HepG2 (cell line): ENCODE results near the gene CCDC154. TPM values are rescaled to one million over a fixed set of nuclear protein-coding genes. Genes with fewer than 3 reads are reported as not detected.

ENCODE experiments used
- ADNP ChIP-seq: sonication (generic); formaldehyde crosslinking; IDR thresholded peaks from 2 replicates; pipeline ENCODE4 v1.4.0; 2020; ENCODE audit warnings: missing genetic modification reagents
- CCDC6 ChIP-seq: sonication (generic); formaldehyde crosslinking; IDR thresholded peaks from 2 replicates; pipeline ENCODE4 v1.8.1; 2022; ENCODE audit warnings: mild to moderate bottlenecking, missing genetic modification reagents, moderate library complexity
- EHMT2 ChIP-seq: fragments of 200-600 bp; sonication (generic); IDR thresholded peaks from 2 replicates; pipeline ENCODE4 v1.7.0; 2017; ENCODE audit warnings: antibody characterized with exemption, low read depth, low read length, borderline replicate concordance
- FOXA1 ChIP-seq, 2 experiments: fragments of 450-650 bp in 1 of 2; sonication (generic) in 1 of 2; formaldehyde crosslinking in 1 of 2; IDR thresholded peaks; 2 replicates each; pipeline versions ENCODE4 v1.4.0 to v1.6.1; 2016 to 2020; ENCODE audit warnings: missing genetic modification reagents in 1 of 2
- IRF9 ChIP-seq: sonication (generic); formaldehyde crosslinking; IDR thresholded peaks from 2 replicates; pipeline ENCODE4 v1.8.0; 2022; ENCODE audit warnings: missing genetic modification reagents, mild to moderate bottlenecking, borderline replicate concordance
- KAT8 ChIP-seq: IDR thresholded peaks from 2 replicates; pipeline ENCODE4 v1.6.1; 2016; ENCODE audit warnings: missing genetic modification reagents, missing compliant biosample characterization
- PATZ1 ChIP-seq: sonication (generic); formaldehyde crosslinking; IDR thresholded peaks from 2 replicates; pipeline ENCODE4 v1.4.0; 2020; ENCODE audit warnings: missing genetic modification reagents
- RBM22 ChIP-seq: fragments of 200-400 bp; formaldehyde crosslinking; optimal IDR thresholded peaks from 2 replicates; pipeline ENCODE3; 2017; ENCODE audit warnings: mild to moderate bottlenecking, low read length, moderate library complexity
- SIX1 ChIP-seq: sonication (generic); formaldehyde crosslinking; IDR thresholded peaks from 2 replicates; pipeline ENCODE4 v1.4.0; 2020; ENCODE audit warnings: missing genetic modification reagents, borderline replicate concordance
- ZFP91 ChIP-seq: sonication (generic); formaldehyde crosslinking; IDR thresholded peaks from 2 replicates; pipeline ENCODE4 v1.9.0; 2022; ENCODE audit warnings: missing genetic modification reagents, mild to moderate bottlenecking, borderline replicate concordance
- ZFX ChIP-seq: sonication (generic); formaldehyde crosslinking; IDR thresholded peaks from 2 replicates; pipeline ENCODE4 v1.4.0; 2020; ENCODE audit warnings: mild to moderate bottlenecking, low read depth, missing genetic modification reagents, moderate library complexity
- ZNF143 ChIP-seq: sonication (generic); formaldehyde crosslinking; IDR thresholded peaks from 2 replicates; pipeline ENCODE4 v1.4.0; 2020; ENCODE audit warnings: missing genetic modification reagents
- ZNF512 ChIP-seq: sonication (generic); formaldehyde crosslinking; IDR thresholded peaks from 2 replicates; pipeline ENCODE4 v1.4.0; 2020; ENCODE audit warnings: mild to moderate bottlenecking, missing genetic modification reagents
- ZNF546 ChIP-seq: sonication (generic); formaldehyde crosslinking; conservative IDR thresholded peaks from 2 replicates; pipeline ENCODE4 v1.8.1; 2023; ENCODE audit warnings: mild to moderate bottlenecking, missing genetic modification reagents
- ZNF562 ChIP-seq: sonication (generic); formaldehyde crosslinking; IDR thresholded peaks from 2 replicates; pipeline ENCODE4 v1.8.0; 2022; ENCODE audit warnings: missing genetic modification reagents, borderline replicate concordance
- ZNF775 ChIP-seq: sonication (generic); formaldehyde crosslinking; IDR thresholded peaks from 2 replicates; pipeline ENCODE4 v1.4.0; 2020; ENCODE audit warnings: missing genetic modification reagents, mild to moderate bottlenecking, moderate library complexity, borderline replicate concordance
- ZNF83 ChIP-seq: sonication (generic); formaldehyde crosslinking; IDR thresholded peaks from 2 replicates; pipeline ENCODE4 v1.4.0; 2020; ENCODE audit warnings: missing genetic modification reagents, mild to moderate bottlenecking, borderline replicate concordance
- polyA plus RNA-seq, 8 experiments: library from polyadenylated mRNA; depleted of rRNA in 3 of 8; stranded (reverse) in 7 of 8; unstranded in 1 of 8; fragments of >200 nt; fragmentation: Illumina TruSeq in 4 of 8; extraction: Trizol in 4 of 8; gene quantifications; 2 replicates each; pipeline versions ENCODE4 v1.2.1 to v1.2.3, GENCODE V29; 2011 to 2016; ENCODE audit warnings: low read depth in 4 of 8, missing spikeins in 1 of 8, mixed read lengths in 1 of 8; ENCODE audit not compliant: insufficient read depth in 1 of 8
- total RNA-seq, 5 experiments: library from RNA; depleted of rRNA; stranded (reverse); fragments of >200 nt; fragmentation: Illumina TruSeq; extraction: Trizol; gene quantifications; 2 replicates each; pipeline ENCODE4 v1.2.3, GENCODE V29; 2016; ENCODE audit warnings: low read depth in 1 of 5

CCDC154 gene
- total and polyA plus RNA-seq, 2 of the 13 experiments (the other 11 are each of a cell fraction or from before 2014, with no cell fraction given) = 0.92 to 1.5 TPM

DNA sequence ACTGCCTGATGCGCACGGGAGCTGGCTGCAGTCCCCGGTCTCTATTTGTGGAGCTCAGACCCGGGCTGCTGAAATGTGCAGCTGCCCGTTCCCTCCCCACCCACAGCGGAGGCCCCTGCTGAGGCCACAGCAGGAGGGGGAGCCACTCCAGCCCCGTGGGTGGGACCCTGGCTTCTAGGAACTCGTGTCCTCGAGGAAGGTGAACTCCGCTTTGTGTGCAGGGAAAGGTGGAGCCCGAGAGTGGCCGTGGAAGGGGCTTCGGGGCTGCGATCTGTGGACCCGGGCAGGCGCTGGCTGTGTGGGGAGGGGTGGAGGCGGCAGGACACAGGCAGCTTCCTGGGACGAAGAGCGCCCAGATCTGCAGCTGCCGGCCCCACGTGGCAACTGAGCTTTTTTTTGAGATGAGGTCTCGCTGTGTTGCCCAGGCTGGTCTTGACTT is 2.9 kb downstream of the CCDC154 start (continued):
- TF ChIP-seq FOXA1 (IDR thresholded peaks at IDR 0.05) (no peak), FOXA1 (CRISPR knock-in tag; IDR thresholded peaks at IDR 0.05) (no peak), ZNF546 (CRISPR knock-in tag) (peak; percentile 69; the same call in 1 of the 2 replicates), ZFX (CRISPR knock-in tag) (no peak; the same call in 1 of the 2 replicates), ZFP91 (CRISPR knock-in tag) (peak; percentile 19; the same call in 1 of the 2 replicates), ZNF83 (CRISPR knock-in tag) (no peak), KAT8 (no peak), ZNF143 (CRISPR knock-in tag) (no peak), ZNF562 (CRISPR knock-in tag) (no peak), EHMT2 (no peak), CCDC6 (CRISPR knock-in tag) (no peak), IRF9 (CRISPR knock-in tag) (no peak), SIX1 (CRISPR knock-in tag) (no peak), RBM22 (no peak), PATZ1 (CRISPR knock-in tag) (no peak), ZNF512 (CRISPR knock-in tag) (no peak), ZNF775 (CRISPR knock-in tag) (no peak), ADNP (no peak)
